ENCODE results near the gene PHF12.

Gene PHF12

DNA sequence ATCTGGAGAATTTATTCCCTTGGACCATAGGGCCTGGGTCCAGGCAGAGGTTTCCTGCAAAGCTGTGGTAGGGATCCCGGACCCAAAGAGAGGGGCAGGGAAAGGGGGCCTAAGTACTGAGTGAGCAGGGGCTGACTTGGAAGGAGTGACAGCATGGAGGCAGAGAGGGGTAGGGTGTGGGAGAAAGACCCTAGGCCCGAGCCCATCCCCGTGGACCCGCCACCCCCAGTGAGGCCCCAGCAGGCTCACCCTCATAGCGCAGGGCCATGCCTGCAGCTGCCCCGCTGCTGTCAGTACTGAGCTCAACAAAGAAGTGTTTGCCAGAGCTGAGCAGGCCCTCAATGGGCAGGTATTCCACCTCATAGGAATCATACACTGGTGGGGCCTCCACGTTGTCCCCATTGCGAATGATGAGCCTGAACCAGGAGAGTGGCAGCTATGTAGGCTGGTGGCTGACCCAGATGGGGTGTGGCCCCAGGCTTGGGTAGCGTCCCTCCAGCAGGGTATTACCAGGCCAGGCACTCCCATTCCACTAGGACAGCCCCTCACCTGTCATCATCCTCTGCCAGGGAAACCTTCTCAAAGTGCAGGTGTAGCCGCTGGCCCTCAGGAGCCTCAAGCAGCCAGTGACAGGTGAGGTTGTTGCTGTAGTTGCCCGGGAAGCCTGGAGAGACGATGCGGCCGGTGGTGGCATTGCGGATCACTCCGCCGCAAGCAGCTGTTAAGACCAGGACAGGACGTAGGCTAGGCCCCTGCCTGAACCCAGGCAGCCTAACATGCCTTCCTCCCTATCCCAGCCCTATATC, 9.1 kb upstream of the PHF12 start:
- TF ChIP-seq OSR1 (CRISPR knock-in tag; IDR thresholded peaks at IDR 0.05), result no peak
- TF ChIP-seq ZNF565 (CRISPR knock-in tag; conservative IDR thresholded peaks at IDR 0.05; ENCODE audit: low read depth), result no peak
- no peak for TF ChIP-seq ZFP30 (CRISPR knock-in tag; IDR thresholded peaks at IDR 0.05)
- TF ChIP-seq ZFP3 (CRISPR knock-in tag; IDR thresholded peaks at IDR 0.05), result no peak
- TF ChIP-seq, protein P1, sequence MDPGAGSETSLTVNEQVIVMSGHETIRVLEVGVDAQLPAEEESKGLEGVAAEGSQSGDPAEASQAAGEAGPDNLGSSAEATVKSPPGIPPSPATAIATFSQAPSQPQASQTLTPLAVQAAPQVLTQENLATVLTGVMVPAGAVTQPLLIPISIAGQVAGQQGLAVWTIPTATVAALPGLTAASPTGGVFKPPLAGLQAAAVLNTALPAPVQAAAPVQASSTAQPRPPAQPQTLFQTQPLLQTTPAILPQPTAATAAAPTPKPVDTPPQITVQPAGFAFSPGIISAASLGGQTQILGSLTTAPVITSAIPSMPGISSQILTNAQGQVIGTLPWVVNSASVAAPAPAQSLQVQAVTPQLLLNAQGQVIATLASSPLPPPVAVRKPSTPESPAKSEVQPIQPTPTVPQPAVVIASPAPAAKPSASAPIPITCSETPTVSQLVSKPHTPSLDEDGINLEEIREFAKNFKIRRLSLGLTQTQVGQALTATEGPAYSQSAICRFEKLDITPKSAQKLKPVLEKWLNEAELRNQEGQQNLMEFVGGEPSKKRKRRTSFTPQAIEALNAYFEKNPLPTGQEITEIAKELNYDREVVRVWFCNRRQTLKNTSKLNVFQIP (CRISPR knock-in tag; IDR thresholded peaks at IDR 0.05; ENCODE audit: borderline replicate concordance, low read depth), result no peak
- no peak for TF ChIP-seq CSDC2 (CRISPR knock-in tag; IDR thresholded peaks at IDR 0.05)
- no peak for TF ChIP-seq GLIS3 (CRISPR knock-in tag; IDR thresholded peaks at IDR 0.05)
- TF ChIP-seq, protein P2, sequence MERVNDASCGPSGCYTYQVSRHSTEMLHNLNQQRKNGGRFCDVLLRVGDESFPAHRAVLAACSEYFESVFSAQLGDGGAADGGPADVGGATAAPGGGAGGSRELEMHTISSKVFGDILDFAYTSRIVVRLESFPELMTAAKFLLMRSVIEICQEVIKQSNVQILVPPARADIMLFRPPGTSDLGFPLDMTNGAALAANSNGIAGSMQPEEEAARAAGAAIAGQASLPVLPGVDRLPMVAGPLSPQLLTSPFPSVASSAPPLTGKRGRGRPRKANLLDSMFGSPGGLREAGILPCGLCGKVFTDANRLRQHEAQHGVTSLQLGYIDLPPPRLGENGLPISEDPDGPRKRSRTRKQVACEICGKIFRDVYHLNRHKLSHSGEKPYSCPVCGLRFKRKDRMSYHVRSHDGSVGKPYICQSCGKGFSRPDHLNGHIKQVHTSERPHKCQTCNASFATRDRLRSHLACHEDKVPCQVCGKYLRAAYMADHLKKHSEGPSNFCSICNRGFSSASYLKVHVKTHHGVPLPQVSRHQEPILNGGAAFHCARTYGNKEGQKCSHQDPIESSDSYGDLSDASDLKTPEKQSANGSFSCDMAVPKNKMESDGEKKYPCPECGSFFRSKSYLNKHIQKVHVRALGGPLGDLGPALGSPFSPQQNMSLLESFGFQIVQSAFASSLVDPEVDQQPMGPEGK (CRISPR knock-in tag; IDR thresholded peaks at IDR 0.05; ENCODE audit: borderline replicate concordance), result no peak
- TF ChIP-seq TOX (CRISPR knock-in tag; IDR thresholded peaks at IDR 0.05; ENCODE audit: borderline replicate concordance), result no peak
- no peak for TF ChIP-seq ZNF8 (CRISPR knock-in tag; IDR thresholded peaks at IDR 0.05)
- TF ChIP-seq ARNTL (CRISPR knock-in tag; IDR thresholded peaks at IDR 0.05; ENCODE audit: borderline replicate concordance, low read depth), result no peak
- TF ChIP-seq, protein P3, sequence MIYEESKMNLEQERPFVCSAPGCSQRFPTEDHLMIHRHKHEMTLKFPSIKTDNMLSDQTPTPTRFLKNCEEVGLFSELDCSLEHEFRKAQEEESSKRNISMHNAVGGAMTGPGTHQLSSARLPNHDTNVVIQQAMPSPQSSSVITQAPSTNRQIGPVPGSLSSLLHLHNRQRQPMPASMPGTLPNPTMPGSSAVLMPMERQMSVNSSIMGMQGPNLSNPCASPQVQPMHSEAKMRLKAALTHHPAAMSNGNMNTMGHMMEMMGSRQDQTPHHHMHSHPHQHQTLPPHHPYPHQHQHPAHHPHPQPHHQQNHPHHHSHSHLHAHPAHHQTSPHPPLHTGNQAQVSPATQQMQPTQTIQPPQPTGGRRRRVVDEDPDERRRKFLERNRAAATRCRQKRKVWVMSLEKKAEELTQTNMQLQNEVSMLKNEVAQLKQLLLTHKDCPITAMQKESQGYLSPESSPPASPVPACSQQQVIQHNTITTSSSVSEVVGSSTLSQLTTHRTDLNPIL (CRISPR knock-in tag; IDR thresholded peaks at IDR 0.05; ENCODE audit: low read depth), result no peak
- TF ChIP-seq ZNF70 (CRISPR knock-in tag; IDR thresholded peaks at IDR 0.05), result no peak
- no peak for TF ChIP-seq RARB (CRISPR knock-in tag; IDR thresholded peaks at IDR 0.05)
- no peak for ATAC-seq

DNA sequence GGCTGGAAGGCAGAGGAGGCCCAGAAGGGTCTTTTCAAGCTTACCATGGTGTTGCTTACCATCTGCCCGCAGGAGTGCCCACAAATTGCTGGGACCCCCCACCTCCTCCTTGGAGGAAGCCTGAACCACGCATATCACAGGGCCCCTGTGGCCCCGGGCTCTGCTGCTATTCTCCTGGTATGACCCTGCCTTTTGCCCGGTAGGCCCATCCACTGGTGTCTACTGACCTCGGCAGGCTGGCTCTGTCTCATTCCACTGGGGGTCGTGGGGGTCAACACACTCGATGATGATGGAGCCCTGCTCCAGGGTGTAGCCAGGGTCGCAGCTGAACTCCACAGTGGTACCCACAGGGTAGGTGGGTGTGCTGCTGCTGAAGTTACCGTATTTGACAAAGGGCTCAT, 8.2 kb upstream of the PHF12 start:
- no peak for ATAC-seq
- TF ChIP-seq PPARA (CRISPR knock-in tag; IDR thresholded peaks at IDR 0.05; ENCODE audit: borderline replicate concordance) (no peak), OSR1 (CRISPR knock-in tag; IDR thresholded peaks at IDR 0.05) (no peak), SNAI2 (CRISPR knock-in tag; IDR thresholded peaks at IDR 0.05) (no peak), BACH2 (CRISPR knock-in tag; IDR thresholded peaks at IDR 0.05; ENCODE audit: borderline replicate concordance) (no peak), ZNF70 (CRISPR knock-in tag; IDR thresholded peaks at IDR 0.05) (no peak), ESRRG (CRISPR knock-in tag; IDR thresholded peaks at IDR 0.05) (no peak), ISL1 (CRISPR knock-in tag; IDR thresholded peaks at IDR 0.05) (no peak)
- TF ChIP-seq, protein P2 (CRISPR knock-in tag; IDR thresholded peaks at IDR 0.05; ENCODE audit: borderline replicate concordance), result no peak

DNA sequence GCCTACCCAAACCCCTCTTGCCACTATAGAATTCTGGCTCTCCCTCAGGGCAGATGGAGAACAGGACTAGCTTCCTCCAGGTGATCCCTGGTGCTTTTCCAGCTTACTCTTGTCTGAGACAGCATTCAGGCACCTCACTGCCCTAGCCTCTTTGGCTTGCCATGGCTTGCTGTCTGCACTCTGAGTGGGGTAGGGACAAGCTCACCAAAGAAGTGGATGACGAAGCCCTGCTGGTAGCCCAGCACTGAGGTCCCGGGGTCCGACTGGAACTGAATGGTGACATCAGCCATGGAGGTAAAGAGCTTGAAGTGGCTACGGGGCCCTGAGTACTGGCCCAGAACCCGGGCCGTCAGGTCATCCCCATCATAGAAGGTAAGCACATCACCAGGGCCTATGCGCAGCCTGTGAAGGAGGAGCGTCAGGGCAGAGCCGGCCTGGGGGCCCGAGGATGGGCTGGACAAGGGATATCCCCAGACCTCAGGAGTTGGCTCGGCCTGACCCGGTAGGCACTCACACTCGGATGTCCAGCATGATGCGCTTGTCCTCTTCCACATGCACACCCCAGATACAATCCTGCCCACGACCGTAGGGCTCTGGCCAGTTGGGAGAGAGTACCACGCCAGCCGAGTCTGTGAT, 7.6 kb upstream of the PHF12 start:
- no peak for ATAC-seq
- TF ChIP-seq ZNF565 (CRISPR knock-in tag; conservative IDR thresholded peaks at IDR 0.05; ENCODE audit: low read depth) (no peak), ESRRG (CRISPR knock-in tag; IDR thresholded peaks at IDR 0.05) (no peak), ZNF8 (CRISPR knock-in tag; IDR thresholded peaks at IDR 0.05) (no peak), ARNTL (CRISPR knock-in tag; IDR thresholded peaks at IDR 0.05; ENCODE audit: borderline replicate concordance, low read depth) (no peak), BACH2 (CRISPR knock-in tag; IDR thresholded peaks at IDR 0.05; ENCODE audit: borderline replicate concordance) (no peak), ZC3H10 (CRISPR knock-in tag; IDR thresholded peaks at IDR 0.05) (no peak), ZFP3 (CRISPR knock-in tag; IDR thresholded peaks at IDR 0.05) (no peak), PPARA (CRISPR knock-in tag; IDR thresholded peaks at IDR 0.05; ENCODE audit: borderline replicate concordance) (no peak), ISL1 (CRISPR knock-in tag; IDR thresholded peaks at IDR 0.05) (no peak), TOX (CRISPR knock-in tag; IDR thresholded peaks at IDR 0.05; ENCODE audit: borderline replicate concordance) (no peak), ZNF70 (CRISPR knock-in tag; IDR thresholded peaks at IDR 0.05) (no peak), OSR1 (CRISPR knock-in tag; IDR thresholded peaks at IDR 0.05) (no peak)
- TF ChIP-seq, protein P4, sequence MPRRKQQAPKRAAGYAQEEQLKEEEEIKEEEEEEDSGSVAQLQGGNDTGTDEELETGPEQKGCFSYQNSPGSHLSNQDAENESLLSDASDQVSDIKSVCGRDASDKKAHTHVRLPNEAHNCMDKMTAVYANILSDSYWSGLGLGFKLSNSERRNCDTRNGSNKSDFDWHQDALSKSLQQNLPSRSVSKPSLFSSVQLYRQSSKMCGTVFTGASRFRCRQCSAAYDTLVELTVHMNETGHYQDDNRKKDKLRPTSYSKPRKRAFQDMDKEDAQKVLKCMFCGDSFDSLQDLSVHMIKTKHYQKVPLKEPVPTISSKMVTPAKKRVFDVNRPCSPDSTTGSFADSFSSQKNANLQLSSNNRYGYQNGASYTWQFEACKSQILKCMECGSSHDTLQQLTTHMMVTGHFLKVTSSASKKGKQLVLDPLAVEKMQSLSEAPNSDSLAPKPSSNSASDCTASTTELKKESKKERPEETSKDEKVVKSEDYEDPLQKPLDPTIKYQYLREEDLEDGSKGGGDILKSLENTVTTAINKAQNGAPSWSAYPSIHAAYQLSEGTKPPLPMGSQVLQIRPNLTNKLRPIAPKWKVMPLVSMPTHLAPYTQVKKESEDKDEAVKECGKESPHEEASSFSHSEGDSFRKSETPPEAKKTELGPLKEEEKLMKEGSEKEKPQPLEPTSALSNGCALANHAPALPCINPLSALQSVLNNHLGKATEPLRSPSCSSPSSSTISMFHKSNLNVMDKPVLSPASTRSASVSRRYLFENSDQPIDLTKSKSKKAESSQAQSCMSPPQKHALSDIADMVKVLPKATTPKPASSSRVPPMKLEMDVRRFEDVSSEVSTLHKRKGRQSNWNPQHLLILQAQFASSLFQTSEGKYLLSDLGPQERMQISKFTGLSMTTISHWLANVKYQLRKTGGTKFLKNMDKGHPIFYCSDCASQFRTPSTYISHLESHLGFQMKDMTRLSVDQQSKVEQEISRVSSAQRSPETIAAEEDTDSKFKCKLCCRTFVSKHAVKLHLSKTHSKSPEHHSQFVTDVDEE (CRISPR knock-in tag; IDR thresholded peaks at IDR 0.05), result no peak
- TF ChIP-seq, protein P1 (CRISPR knock-in tag; IDR thresholded peaks at IDR 0.05; ENCODE audit: borderline replicate concordance, low read depth), result no peak
- TF ChIP-seq, protein P3 (CRISPR knock-in tag; IDR thresholded peaks at IDR 0.05; ENCODE audit: low read depth), result no peak
